SU-DHL-6 (cell line): Measurements from ENCODE around the gene SCARF2.

Experiments
- CTCF ChIP-seq: fragments of 200-600 bp; sonication (generic); IDR thresholded peaks from one replicate; pipeline ENCODE4 v1.5.1; 2017; ENCODE audit warnings: antibody characterized with exemption, mild to moderate bottlenecking, low read length, moderate library complexity; ENCODE audit not compliant: insufficient read depth, poor library complexity, severe bottlenecking
- EZH2phosphoT487 ChIP-seq: fragments of 200-600 bp; sonication (generic), shearing (Covaris generic); conservative IDR thresholded peaks from 2 replicates; pipeline ENCODE4 v1.6.1; 2018; ENCODE audit warnings: mild to moderate bottlenecking, antibody characterized with exemption, low read length, moderate library complexity, mixed read lengths

- TF ChIP-seq CTCF (no peak), EZH2phosphoT487 (no peak)
These were observed 8.1 kb downstream of the SCARF2 start for GRCh38 chr22:20429254-20430100.
